Spinal cord (tissue), 10 donors: ENCODE data around the gene ZNF84. TPM values are rescaled to one million over a fixed set of nuclear protein-coding genes. Genes with fewer than 3 reads are reported as not detected.
A peak's percentile ranks its signal among the peaks of the same experiment; 100 is the strongest.

Experiments used
- DNase-seq, 6 donors: peaks; one replicate each; pipeline versions ENCODE4 v3.0.0 to v3.0.0-alpha.2; 2013 to 2015; ENCODE audit warnings: low spot score in 6 of 6, low read depth in 4 of 6
- H3K27ac ChIP-seq: one replicate; pipeline ENCODE4 v1.5.1; 2013; ENCODE audit warnings: low read depth, low read length, control low read depth
- H3K27me3 ChIP-seq: one replicate; pipeline ENCODE4 v1.6.1; 2013; ENCODE audit warnings: low read length; ENCODE audit not compliant: control insufficient read depth, insufficient read depth
- H3K36me3 ChIP-seq: one replicate; pipeline ENCODE4 v1.6.1; 2013; ENCODE audit warnings: low read length; ENCODE audit not compliant: control insufficient read depth, insufficient read depth
- H3K4me1 ChIP-seq: one replicate; pipeline ENCODE4 v1.6.1; 2013; ENCODE audit warnings: low read length; ENCODE audit not compliant: control insufficient read depth, insufficient read depth
- H3K4me3 ChIP-seq: one replicate; pipeline ENCODE4 v1.5.1; 2013; ENCODE audit warnings: low read depth, low read length, control low read depth
- H3K9me3 ChIP-seq: one replicate; pipeline ENCODE4 v1.6.1; 2013; ENCODE audit warnings: low read length; ENCODE audit not compliant: control insufficient read depth, insufficient read depth
- WGBS: methylation state at CpG from one replicate; pipeline ENCODE4 v1.1.5; 2013; ENCODE audit warnings: missing lambda C conversion rate; ENCODE audit not compliant: insufficient coverage; 5-methylcytosine and 5-hydroxymethylcytosine counted together
- polyA plus RNA-seq, 2 donors: library from polyadenylated mRNA; unstranded; fragments of 120-200 nt; gene quantifications; one replicate each; pipeline ENCODE4 v1.2.1, GENCODE V29; 2013; ENCODE audit not compliant: insufficient read length in 2 of 2
- total RNA-seq, 2 donors: library from RNA; depleted of rRNA in 1 of 2; stranded (reverse); fragments of 120-200 nt in 1 of 2; fragments of >200 nt in 1 of 2; gene quantifications; one replicate each; pipeline versions ENCODE4 v1.2.3 to v1.2.4, GENCODE V29; 2013 to 2014
- donor health status: healthy.

Gene ZNF84
- total and polyA plus RNA-seq, 4 donors = 51.3 to 89.4 (median 67.5) TPM

DNA sequence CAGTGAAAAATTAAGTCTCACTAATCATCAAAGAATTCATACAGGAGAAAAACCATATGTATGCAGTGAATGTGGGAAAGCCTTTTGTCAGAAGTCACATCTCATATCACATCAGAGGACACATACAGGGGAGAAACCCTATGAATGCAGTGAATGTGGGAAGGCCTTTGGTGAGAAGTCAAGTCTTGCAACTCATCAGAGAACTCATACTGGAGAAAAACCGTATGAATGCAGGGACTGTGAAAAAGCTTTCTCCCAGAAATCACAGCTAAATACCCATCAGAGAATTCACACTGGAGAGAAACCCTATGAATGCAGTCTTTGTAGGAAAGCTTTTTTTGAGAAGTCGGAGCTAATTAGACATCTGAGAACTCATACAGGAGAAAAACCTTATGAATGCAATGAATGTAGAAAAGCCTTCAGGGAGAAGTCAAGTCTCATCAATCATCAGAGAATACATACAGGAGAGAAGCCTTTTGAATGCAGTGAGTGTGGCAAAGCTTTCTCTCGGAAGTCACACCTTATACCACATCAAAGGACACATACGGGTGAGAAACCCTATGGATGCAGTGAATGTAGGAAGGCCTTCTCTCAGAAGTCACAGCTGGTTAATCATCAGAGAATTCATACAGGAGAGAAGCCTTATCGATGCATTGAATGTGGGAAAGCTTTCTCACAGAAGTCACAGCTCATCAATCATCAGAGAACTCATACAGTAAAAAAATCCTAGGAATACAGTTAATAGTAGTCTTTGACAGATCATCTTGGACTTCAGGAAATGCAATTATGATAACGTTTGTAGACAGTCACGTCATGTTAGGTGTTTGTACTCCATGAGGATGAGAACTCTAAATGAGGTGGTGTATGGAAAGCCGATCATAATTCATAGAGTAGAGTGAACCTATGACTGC lies 21.1 kb downstream of the ZNF84 start:
- peaks cover 17% of the 10 kb centered on the region for H3K36me3 ChIP-seq
- no peaks in the 10 kb centered on the region for H3K4me1 ChIP-seq
- peak in 1 of 6 donors; percentile 10 for DNase-seq
- H3K9me3 ChIP-seq = peaks cover 70% of the 10 kb centered on the region
- 94% methylated on average over 2 of the region's 8 CpGs for WGBS
- H3K27me3 ChIP-seq = no peaks in the 10 kb centered on the region
- no peak overlapping the region for H3K4me3 ChIP-seq
- no peak overlapping the region for H3K27ac ChIP-seq

DNA sequence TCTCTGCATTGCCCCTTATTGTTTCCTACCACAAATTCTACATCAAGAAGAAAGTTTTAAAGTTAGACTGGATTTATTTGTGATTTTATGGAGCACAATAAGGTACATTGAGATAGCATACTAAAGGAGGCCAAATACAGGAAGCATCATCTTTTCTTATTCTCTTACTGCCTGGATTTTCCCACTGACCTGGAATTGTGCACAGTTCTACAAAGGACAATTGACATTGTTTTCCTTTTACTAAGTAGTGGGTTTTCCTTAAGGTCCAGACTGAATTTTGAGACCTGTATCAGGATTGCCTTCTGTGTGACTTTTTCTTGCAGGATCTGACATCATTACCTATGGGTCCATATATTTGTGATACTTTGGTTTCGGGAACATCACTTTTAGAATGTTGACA lies 24.6 kb downstream of the ZNF84 start:
- no CpG with 5 or more reads among the region's 1 CpG for WGBS
- H3K4me3 ChIP-seq = no peak overlapping the region
- H3K9me3 ChIP-seq = peaks cover 86% of the 10 kb centered on the region
- no peak for DNase-seq
- H3K27ac ChIP-seq = no peak overlapping the region
- H3K27me3 ChIP-seq = no peaks in the 10 kb centered on the region
- H3K36me3 ChIP-seq = peaks cover 8% of the 10 kb centered on the region
- H3K4me1 ChIP-seq = no peaks in the 10 kb centered on the region

GRCh38 chr12:133063556-133063955 lies 26.2 kb downstream of the ZNF84 start:
- Histone ChIP-seq H3K4me1 (no peaks in the 10 kb centered on the region), H3K27me3 (no peaks in the 10 kb centered on the region), H3K9me3 (peaks cover 72% of the 10 kb centered on the region), H3K36me3 (peaks cover 8% of the 10 kb centered on the region), H3K4me3 (no peak overlapping the region), H3K27ac (no peak overlapping the region)
- 100% methylated on average over 1 of the region's 1 CpG for WGBS
- no peak for DNase-seq

DNA sequence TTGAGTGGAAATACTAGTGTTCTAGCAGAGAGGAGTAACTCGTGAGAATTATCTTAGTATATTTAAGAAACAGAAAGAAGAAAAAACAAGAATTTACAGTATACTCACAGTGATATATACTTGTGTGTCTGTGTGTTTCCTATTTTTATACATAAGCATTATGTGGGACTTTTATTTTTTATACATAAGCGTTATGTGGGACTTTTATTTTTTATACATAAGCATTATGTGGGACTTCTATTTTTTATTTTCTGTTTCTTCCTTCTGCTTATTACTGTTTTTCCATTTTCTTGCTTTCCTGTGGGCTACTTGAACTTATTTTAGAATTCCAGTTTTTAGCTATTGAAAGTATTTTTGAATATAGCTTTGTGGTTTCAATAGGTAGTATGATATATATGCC lies 36.5 kb downstream of the ZNF84 start:
- Histone ChIP-seq H3K36me3 (no peaks in the 10 kb centered on the region), H3K9me3 (peaks cover 21% of the 10 kb centered on the region), H3K4me3 (no peak overlapping the region), H3K27me3 (no peaks in the 10 kb centered on the region), H3K4me1 (no peaks in the 10 kb centered on the region), H3K27ac (no peak overlapping the region)
- DNase-seq = no peak
- WGBS = no CpG with 5 or more reads among the region's 2 CpGs

DNA sequence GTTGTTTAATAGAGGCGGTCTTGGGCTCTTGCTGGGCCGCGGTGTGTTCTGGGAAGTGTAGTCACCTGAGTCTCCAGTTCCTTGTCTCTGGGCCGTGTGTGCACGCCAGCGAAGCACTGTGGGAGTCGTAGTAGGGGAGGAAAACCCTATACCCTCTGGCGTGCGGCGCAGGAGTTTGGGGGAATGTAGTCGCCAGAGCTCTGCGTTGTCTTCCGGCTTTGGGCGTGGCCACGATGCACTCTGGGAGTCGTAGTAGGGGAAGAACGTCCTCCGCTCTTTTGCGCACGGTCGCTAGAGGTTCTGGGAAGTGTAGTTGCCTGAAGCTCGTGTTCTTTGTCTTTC lies 42.7 kb downstream of the ZNF84 start:
- Histone ChIP-seq H3K9me3 (peaks cover 24% of the 10 kb centered on the region), H3K4me3 (peak overlapping the region; percentile 83), H3K4me1 (peaks cover 7% of the 10 kb centered on the region), H3K36me3 (peaks cover 15% of the 10 kb centered on the region), H3K27me3 (no peaks in the 10 kb centered on the region), H3K27ac (peak overlapping the region; percentile 100)
- peak in 4 of 6 donors; percentile 98 to 100 (median 100) for DNase-seq
- WGBS = 0% methylated on average over 22 of the region's 22 CpGs

GRCh38 chr12:133080368-133081158 lies 43.3 kb downstream of the ZNF84 start, which contains the start of gene ZNF140:
TSS of gene ZNF140 (plus strand) at chr12:133080923. CDS start at chr12:133081321, 398 bp downstream.
- peaks cover 20% of the 10 kb centered on the region for H3K36me3 ChIP-seq
- no peaks in the 10 kb centered on the region for H3K27me3 ChIP-seq
- peak; percentile 95 to 99 (median 98) for DNase-seq
- 0% methylated on average over 69 of the region's 69 CpGs for WGBS
- peak within 1 kb of the TSS; percentile 100 for H3K27ac ChIP-seq
- H3K4me1 ChIP-seq = peaks cover 7% of the 10 kb centered on the region
- peak within 1 kb of the TSS; percentile 83 for H3K4me3 ChIP-seq
- peaks cover 24% of the 10 kb centered on the region for H3K9me3 ChIP-seq

- H3K4me3 ChIP-seq = peak overlapping the region; percentile 83
- peaks cover 7% of the 10 kb centered on the region for H3K4me1 ChIP-seq
- peaks cover 22% of the 10 kb centered on the region for H3K36me3 ChIP-seq
- peak in 1 of 6 donors; percentile 8 for DNase-seq
- no peaks in the 10 kb centered on the region for H3K27me3 ChIP-seq
- WGBS = 24% methylated on average over 12 of the region's 17 CpGs
- H3K9me3 ChIP-seq = peaks cover 21% of the 10 kb centered on the region
- peak overlapping the region; percentile 100 for H3K27ac ChIP-seq
These were observed 44.0 kb downstream of the ZNF84 start for GRCh38 chr12:133081159-133081780.

DNA sequence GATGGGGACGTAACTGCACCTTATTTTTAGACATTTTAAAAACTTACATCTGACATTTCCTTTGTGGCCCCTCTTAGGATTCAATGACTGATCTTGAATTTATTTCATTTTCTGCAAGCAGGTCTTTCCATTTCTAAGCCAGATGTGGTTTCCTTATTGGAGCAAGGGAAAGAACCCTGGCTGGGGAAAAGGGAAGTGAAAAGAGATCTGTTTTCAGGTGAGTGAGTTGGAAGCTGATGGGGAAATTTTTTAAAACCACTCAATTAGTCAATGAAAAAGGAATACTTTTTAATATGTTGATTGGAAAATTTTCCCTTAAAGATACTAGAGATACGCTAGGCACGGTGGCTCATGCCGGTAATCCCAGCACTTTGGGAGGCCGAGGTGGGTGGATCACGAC lies 46.0 kb downstream of the ZNF84 start:
- Histone ChIP-seq H3K4me3 (no peak overlapping the region), H3K27ac (no peak overlapping the region), H3K27me3 (no peaks in the 10 kb centered on the region), H3K36me3 (peaks cover 28% of the 10 kb centered on the region), H3K4me1 (peaks cover 7% of the 10 kb centered on the region), H3K9me3 (peaks cover 16% of the 10 kb centered on the region)
- WGBS = 97% methylated on average over 4 of the region's 6 CpGs
- no peak for DNase-seq

- Histone ChIP-seq H3K4me3 (no peak overlapping the region), H3K36me3 (peaks cover 16% of the 10 kb centered on the region), H3K27me3 (no peaks in the 10 kb centered on the region), H3K9me3 (peaks cover 58% of the 10 kb centered on the region), H3K27ac (no peak overlapping the region), H3K4me1 (no peaks in the 10 kb centered on the region)
- WGBS = 100% methylated on average over 2 of the region's 3 CpGs
- no peak for DNase-seq
These were observed 68.3 kb downstream of the ZNF84 start for GRCh38 chr12:133105620-133106019.
